Renal cortex interstitium (tissue), 15 donors: ENCODE measurements around the gene UPK1A. TPM values are rescaled to one million over a fixed set of nuclear protein-coding genes. Genes with fewer than 3 reads are reported as not detected.

Source experiments
- DNase-seq, 11 donors: peaks; one replicate each; pipeline ENCODE4 v3.0.0-alpha.2; 2013; ENCODE audit warnings: low read depth in 9 of 11, low spot score in 4 of 11; ENCODE audit errors: extremely low read depth in 1 of 11
- long read RNA-seq, 16 experiments: transcript quantifications; one replicate each; lab custom pipeline, GENCODE V29; 2026
- polyA plus RNA-seq, 3 donors: library from polyadenylated mRNA; unstranded; fragments of 120-200 nt; gene quantifications; one replicate each; pipeline ENCODE4 v1.2.1, GENCODE V29; 2013; ENCODE audit not compliant: insufficient read length in 3 of 3

The UPK1A gene
- 1 to 10 TPM; 5.1 to 7.6 (median 6.0) TPM for polyA plus RNA-seq
- long read RNA-seq, donor 1 = 0 reads
- long read RNA-seq, donor 2, partial matches to known transcripts = 0 of 2 reads
- long read RNA-seq, donor 2, other reads (novel, unspliced or antisense) = 0 of 2 reads
- long read RNA-seq, donor 3, transcript UPK1A-204 (8 exons, 1,268 nt) = major isoform, 7 of 10 reads
- long read RNA-seq, donor 3, partial matches to known transcripts = 0 of 10 reads
- long read RNA-seq, donor 3, other reads (novel, unspliced or antisense) = 0 of 10 reads
- long read RNA-seq, donor 4, partial matches to known transcripts = 0 of 6 reads
- long read RNA-seq, donor 4, other reads (novel, unspliced or antisense) = 0 of 6 reads
- long read RNA-seq, donor 5, partial matches to known transcripts = 0 of 1 reads
- long read RNA-seq, donor 5, other reads (novel, unspliced or antisense) = 0 of 1 reads
- long read RNA-seq, donor 6 = 0 reads
- long read RNA-seq, donor 7, partial matches to known transcripts = 0 of 4 reads
- long read RNA-seq, donor 7, other reads (novel, unspliced or antisense) = 0 of 4 reads
- long read RNA-seq, donor 8, partial matches to known transcripts = 0 of 1 reads
- long read RNA-seq, donor 8, other reads (novel, unspliced or antisense) = 0 of 1 reads
- long read RNA-seq, donor 9, partial matches to known transcripts = 0 of 5 reads
- long read RNA-seq, donor 9, other reads (novel, unspliced or antisense) = 0 of 5 reads
- long read RNA-seq, donor 10, partial matches to known transcripts = 5 of 7 reads
- long read RNA-seq, donor 10, other reads (novel, unspliced or antisense) = 0 of 7 reads
- long read RNA-seq, donor 11 = 0 reads
- long read RNA-seq, donor 12 = 0 reads
- long read RNA-seq, donor 13, transcript UPK1A-204 (8 exons, 1,268 nt) = major isoform, 9 of 14 reads
- long read RNA-seq, donor 13, partial matches to known transcripts = 0 of 14 reads
- long read RNA-seq, donor 13, other reads (novel, unspliced or antisense) = 0 of 14 reads
- long read RNA-seq, donor 14, partial matches to known transcripts = 0 of 3 reads
- long read RNA-seq, donor 14, other reads (novel, unspliced or antisense) = 0 of 3 reads
- long read RNA-seq, donor 15, partial matches to known transcripts = 0 of 1 reads
- long read RNA-seq, donor 15, other reads (novel, unspliced or antisense) = 0 of 1 reads
- long read RNA-seq, donor 16, transcript UPK1A-204 (8 exons, 1,268 nt) = major isoform, 10 of 17 reads
- long read RNA-seq, donor 16, transcript UPK1A-201 (7 exons, 1,223 nt) = minor isoform, 6 of 17 reads
- long read RNA-seq, donor 16, partial matches to known transcripts = 0 of 17 reads
- long read RNA-seq, donor 16, other reads (novel, unspliced or antisense) = 0 of 17 reads

- DNase-seq = no peak
Observed at GRCh38 chr19:35666251-35666913, at the start of gene UPK1A. UPK1A (plus strand) TSS chr19:35666517; CDS start chr19:35666813, 296 bp downstream.

- no peak for DNase-seq
Observed at GRCh38 chr19:35618857-35619256, 47.5 kb upstream of the UPK1A start.

GRCh38 chr19:35619290-35619923 is 46.9 kb upstream of the UPK1A start:
- no peak for DNase-seq

GRCh38 chr19:35620001-35620400 is 46.3 kb upstream of the UPK1A start:
- no peak for DNase-seq

GRCh38 chr19:35621708-35622107 is 44.6 kb upstream of the UPK1A start:
- no peak for DNase-seq

- no peak for DNase-seq
Observed at GRCh38 chr19:35622750-35623149, 43.6 kb upstream of the UPK1A start.

GRCh38 chr19:35623327-35624010 is 42.8 kb upstream of the UPK1A start:
- DNase-seq = no peak

GRCh38 chr19:35628264-35628564 is 38.1 kb upstream of the UPK1A start:
- no peak for DNase-seq

GRCh38 chr19:35628565-35629331 is 37.6 kb upstream of the UPK1A start, which contains the start of gene RBM42:
RBM42 (plus strand) TSS chr19:35629036; CDS start chr19:35629154, 118 bp downstream.
- DNase-seq = peak; percentile 97 to 99 (median 99)

- DNase-seq = no peak
Observed at GRCh38 chr19:35629332-35629633, 37.0 kb upstream of the UPK1A start.

- DNase-seq = no peak
Observed at GRCh38 chr19:35633727-35634440, 32.4 kb upstream of the UPK1A start.

GRCh38 chr19:35636651-35637050 is 29.7 kb upstream of the UPK1A start:
- DNase-seq = no peak

- no peak for DNase-seq
Observed at GRCh38 chr19:35637165-35637564, 29.2 kb upstream of the UPK1A start.

GRCh38 chr19:35639321-35639639 is 27.0 kb upstream of the UPK1A start:
- DNase-seq = no peak

- DNase-seq = no peak
Observed at GRCh38 chr19:35639863-35640262, 26.5 kb upstream of the UPK1A start.

GRCh38 chr19:35641515-35642151 is 24.7 kb upstream of the UPK1A start, which contains the start of gene ETV2:
ETV2 (plus strand) TSS chr19:35641745; CDS start chr19:35642461, 716 bp downstream.
- DNase-seq = peak in 2 of 11 donors; percentile 18 to 42
